ENCODE results near the gene HPCAL1.

HPCAL1 gene

DNA sequence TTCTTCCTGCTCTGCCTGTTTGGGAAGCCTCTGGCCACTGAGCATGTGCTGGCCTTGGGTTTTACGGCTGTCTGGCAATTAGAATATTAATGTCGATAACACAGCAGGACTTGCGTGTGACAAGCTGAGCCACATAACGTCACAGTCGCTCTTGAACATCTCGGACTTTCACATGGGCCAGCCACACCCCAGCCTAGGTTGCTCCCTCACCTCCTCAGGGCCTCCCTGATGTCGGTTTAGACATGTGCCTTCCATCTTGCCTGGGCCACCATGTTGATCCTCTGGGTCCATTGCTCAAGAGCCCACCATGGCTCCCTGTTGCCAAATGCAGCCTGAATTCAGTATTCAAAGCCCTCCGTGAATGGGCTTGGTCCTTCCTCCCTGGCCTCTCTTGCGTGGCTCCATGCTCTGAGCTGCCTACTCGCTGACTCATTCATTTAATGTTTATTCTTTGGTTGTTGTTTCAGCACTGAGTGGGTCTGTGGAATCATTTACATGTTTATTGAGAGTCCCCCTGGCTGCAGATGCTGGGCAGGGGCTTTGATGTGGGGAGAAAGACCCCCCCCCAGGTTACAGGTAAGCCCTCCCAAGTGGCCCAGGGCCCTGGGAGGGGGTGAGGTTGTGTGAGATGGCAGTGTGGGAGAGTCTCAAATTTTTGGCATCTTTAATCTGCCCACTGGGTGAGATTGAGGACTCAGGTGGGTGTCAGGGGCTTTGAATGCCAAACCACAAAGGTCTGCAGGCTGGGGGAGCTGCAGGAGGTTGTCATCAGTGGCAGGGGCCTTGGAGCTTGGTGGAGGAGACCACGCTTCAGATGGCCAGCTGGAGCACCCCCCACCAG is 83.4 kb downstream of the HPCAL1 start:
- no peak for DNase-seq (ENCODE audit: low spot score)

DNA sequence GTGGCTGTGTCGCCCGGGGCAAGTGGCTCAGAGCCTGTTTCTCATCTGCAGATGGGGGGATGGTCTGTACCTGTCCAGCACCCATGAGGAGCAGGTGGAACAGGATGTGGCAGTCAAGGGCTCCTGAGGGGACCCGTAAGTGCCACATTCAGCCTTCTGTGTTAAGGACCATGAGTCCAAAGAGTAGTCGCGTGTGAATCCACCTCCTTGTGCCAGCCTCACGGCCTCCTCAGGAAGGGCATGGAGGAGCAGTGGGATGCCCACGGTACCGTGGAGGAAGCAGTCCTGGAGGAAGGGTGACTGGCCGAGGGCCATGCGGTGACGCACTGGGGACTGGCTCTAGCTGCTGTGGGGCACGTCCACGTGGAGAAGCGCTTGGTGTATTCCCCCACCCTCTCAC is 84.3 kb downstream of the HPCAL1 start:
- no peak for DNase-seq (ENCODE audit: low spot score)

DNA sequence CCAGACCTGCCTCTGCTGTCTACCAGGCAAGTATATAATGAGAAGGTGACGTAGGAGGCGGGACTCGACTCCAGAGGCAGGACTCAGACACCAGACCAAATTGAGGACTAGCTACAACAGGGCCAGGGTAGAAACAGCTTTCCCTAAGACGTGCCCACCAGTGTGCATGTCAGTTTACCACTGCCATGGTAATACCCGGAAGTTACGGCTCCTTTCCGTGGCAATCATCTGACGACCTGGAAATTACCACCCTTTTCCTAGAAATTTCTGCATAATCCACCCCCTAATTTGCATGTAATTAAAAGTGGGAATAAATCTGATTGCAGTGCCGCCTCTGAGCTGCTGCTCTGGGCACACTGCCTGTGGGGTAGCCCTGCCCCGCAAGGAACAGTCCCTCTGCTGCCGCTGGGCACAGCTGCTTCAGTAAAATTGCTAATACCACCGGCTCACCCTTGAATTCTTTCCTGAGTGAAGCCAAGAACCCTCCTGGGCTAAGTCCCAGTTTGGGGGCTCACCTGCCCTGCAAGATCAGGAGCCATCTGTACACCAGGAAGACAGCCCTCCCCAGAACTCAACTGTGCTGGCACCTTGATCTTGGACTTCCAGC is 86.4 kb downstream of the HPCAL1 start:
- no peak for DNase-seq (ENCODE audit: low spot score)

DNA sequence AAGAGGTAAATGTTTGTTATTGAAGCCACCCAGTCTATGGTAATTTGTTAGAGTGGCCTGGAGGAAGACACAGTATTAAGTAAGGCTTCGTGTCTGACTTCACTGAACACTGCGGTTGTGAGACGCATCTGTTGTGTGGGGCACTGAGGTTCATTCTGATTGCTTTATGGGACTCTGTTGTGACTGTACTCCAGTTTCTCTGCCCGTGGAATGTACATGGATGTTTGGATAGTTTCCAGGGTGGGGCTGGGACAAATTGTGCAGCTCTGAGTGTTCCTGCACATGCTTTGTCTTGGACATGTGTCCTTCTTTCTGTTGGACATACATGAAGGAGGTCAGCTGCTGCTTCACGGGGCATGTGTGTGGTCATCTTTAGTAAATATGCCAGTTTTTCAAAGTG is 86.9 kb downstream of the HPCAL1 start:
- no peak for DNase-seq (ENCODE audit: low spot score)

DNA sequence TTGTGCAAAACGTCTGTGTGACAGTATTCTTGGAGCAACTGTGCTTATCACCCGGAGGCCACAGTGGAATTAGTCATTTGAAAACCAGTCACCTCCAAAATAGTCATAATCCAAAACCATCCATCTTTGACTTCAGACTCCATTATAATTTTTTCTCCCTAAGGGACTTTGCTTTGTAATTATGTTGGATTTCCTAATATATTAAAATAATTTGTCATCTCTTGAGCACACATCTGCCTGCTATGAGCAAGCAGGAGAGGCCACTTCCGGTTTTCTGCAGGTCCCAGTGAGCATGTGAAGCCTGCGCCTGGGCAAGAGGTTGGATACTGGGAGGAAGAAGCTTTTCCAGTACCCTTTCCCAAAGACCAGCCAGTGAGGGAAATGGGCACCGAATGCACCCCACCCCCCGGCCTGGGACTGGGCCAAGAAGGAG is 87.7 kb downstream of the HPCAL1 start:
- DNase-seq (ENCODE audit: low spot score): no peak

DNA sequence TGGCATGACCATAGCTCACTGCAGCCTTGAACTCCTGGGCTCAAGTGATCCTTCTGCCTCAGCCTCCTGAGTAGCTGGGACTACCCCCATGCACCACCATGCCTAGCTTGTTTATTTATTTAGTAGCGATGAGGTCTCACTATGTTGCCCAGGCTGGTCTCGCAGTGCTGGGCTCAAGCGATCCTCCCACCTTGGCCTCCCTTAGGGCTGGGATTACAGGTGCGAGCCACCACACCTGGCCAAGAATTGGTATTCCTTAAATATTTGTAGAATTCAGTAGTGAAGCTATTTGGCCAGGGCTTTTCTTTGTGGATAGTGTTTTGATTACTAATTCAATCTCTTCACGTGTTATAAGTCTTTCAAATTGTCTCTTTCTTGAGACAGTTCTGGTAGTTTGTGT is 89.4 kb downstream of the HPCAL1 start:
- DNase-seq (ENCODE audit: low spot score): no peak

DNA sequence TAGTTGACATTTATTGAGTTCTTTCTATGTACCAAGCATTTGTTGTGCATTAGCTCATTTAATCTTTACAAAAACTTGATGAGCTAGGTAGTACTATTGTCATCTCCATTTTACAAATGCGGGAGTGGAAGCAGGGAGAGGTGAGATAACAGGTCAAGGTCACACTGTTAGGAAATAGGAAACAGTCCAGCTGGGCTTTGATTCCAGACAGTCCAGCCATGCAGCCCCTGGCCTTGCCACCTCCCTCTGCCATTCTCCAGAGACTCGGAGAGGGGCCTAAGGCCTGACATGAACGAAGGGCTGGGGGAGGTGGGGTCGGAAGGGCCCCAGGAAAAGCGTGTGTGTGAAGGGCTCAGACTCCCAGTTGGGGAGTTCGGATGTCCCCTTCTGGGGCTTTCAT is 89.8 kb downstream of the HPCAL1 start:
- DNase-seq (ENCODE audit: low spot score): no peak

DNA sequence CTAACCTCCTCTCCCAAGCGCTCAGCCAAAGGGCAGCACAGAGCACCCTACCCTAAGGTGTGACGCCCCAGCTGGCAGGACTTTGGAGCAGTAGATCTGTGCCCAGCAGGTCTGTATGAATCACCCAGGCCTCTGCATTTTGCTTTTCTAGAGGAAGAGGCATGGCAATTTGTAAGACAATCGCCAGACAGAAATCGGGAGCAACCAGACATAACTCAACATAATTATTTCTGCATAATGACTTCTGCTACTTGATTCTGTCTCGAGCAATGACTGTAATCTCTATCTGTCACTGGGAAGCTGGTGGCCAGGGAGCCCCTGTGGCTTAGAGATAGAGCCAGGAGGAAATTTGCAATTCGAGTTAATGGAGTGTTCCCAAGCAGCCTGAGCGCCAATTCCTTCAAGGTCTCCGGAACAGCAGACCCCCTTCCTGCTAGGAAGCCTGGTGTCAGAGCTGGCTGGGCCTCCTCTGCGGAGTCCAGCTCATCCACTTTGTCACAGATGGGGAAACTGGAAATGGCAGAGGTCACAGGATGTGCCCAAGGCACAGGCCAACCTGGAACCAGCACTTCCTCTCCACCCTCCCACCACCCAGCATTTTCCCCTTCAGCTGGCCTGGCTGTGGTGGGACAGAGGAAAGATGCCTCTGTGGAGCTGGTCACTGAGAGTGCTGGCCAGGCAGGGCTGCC is 90.4 kb downstream of the HPCAL1 start:
- DNase-seq (ENCODE audit: low spot score): peak; percentile 57

DNA sequence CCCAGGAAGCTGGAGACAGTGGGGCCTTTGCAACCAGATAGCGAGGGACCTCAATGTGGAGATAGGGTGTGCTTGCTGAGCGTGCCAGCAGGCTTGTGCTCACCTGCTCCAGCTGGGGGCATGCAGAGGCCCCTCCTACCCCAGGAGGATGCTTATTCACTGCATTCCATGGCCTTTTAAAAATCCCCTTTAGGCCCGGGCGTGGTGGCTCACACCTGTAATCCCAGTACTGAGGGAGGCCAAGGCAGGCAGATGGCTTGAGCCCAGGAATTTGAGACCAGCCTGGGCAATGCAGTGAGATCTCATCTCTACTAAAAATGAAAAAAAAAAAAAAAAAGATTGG is 90.9 kb downstream of the HPCAL1 start:
- DNase-seq (ENCODE audit: low spot score): no peak

DNA sequence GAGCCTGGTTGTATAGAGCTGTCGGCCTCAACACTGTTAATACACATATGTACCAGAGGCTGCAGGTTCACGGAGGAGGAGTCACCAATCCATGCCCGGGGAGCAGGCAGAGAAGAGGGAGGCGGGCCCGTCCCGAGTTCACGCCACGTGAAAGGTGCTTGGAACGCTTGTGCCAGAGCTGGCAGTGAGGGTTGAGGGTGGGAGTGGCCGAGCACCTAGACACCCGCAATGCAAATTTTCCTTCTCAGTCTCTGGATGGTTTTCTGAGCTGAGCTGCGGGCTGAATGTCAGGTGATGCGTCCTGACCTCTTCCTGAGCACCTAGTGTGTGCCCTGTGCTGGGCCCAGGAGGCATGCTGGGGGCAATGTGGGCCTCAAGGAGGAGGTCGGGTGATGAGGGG is 93.2 kb downstream of the HPCAL1 start:
- DNase-seq (ENCODE audit: low spot score): no peak

DNA sequence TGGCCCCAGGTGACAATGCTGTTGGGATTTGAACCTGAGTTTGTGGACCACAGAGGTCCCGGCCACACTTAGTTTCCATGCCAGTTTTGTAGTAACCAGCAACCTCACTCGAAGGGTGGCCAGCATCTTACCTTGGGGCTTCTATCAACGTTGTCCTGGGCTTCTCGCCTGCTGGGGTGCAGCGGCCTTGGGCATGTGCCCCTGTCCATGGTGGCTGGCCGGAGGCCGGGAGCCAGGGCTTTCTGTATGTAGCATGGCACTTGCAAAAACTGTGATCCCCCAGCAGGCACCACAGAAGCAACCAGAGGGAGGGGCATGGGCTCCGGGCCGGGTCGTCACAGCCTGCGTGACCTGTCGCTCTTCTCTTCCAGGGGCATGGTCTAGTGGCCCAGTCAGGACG is 93.8 kb downstream of the HPCAL1 start:
- DNase-seq (ENCODE audit: low spot score): no peak

DNA sequence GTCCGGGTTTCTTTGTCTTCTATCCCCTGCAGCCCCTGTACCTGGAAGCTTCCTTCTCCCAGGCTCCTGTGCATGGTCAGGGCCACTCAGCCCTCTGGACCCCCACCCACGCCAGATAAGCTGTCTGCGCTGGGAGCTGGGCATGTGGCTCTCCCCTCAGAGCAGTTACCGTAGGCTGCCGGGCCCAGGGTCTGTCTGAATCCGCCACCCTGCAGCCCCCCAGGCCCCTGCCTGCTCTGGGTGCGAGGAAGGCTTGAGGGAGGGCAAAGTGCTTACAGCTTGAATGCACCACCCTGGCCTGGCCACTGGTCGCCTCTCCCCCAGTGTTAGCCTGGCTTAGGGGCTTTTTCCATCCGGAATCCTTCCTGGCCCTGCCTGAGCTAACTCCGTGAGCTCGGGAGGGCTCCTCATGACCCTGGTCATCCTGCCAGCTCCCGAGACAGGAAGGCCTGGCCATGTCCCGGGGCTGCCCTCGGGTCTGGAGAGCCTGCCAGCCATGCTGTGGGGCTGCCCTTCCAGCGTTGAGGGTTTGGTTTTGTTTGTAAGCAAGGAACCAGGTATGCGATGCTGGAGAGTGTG is 94.7 kb downstream of the HPCAL1 start:
- DNase-seq (ENCODE audit: low spot score): no peak

DNA sequence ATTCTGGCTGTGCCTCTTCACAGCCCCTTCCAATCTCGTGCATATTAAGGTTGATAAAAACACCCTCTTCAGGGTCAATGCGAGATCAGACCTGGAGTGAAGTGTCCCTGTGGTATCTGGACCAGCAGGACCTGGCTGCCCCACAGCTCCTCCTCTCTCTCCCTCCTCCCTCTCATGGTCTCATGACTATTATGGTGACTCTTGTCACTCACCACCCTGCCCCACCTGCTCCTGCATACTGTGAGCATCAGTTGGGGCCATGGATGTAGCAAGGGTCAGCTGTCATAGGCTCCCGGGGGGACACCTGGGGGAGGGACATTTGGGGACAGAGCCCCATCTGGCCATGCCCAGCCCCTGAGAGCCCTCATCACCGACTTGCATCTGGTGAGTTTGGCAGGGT is 95.2 kb downstream of the HPCAL1 start:
- DNase-seq (ENCODE audit: low spot score): no peak

DNA sequence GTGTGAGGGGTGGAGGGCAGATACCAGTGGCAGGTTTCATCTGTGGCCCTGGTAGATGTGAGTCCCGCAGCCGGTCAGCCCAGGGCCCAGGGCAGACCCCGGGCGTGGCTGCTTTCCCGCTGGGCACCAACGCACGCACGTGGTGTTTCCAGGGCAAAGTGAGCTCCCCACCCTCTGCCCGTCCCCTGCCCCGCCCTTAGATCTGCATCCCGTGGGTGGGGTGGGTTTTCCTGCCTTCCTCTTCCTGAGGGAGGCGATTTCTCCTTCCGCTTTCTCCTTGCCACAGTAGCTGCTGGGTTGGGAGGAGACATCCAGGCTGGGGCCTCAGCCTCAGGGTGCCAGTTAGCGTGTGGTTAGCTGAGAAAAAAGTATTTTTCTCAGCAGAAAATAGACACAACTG is 95.8 kb downstream of the HPCAL1 start:
- DNase-seq (ENCODE audit: low spot score): no peak

DNA sequence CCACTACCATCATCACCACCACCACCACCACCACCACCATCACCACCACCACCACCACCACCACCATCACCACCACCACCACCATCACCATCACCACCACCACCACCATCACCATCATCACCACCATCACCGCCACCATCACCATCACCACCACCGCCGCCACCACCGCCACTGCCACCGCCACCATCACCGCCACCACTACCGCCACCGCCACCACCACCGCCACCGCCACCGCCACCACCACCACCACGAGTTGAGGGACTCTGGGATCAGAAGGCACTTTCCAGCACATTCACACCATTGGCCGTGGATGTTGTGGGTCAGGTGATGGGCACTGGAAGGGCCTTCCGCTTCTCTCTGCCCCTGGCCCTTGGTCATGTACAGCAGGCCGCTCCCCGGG is 96.7 kb downstream of the HPCAL1 start:
- DNase-seq (ENCODE audit: low spot score): no peak

DNA sequence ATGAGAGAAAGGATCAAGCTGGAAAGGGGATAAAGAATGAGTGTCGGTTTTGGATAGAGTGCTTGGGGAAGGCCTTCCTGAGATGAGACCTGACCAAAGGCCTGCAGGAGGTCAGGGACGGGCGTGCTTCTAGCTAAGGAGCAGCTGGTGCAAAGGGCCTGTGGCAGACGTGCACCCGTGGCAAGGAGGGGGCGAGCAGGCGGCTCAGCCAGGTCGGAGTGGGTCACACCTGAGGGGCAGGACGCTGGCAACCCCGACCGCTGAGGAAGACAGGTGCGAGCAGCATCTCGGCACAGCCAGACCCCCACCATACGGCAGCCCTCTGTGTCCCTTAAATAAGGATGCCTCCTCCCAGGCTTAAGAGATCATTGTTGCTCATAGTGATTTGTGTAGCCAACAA is 97.3 kb downstream of the HPCAL1 start:
- DNase-seq (ENCODE audit: low spot score): no peak

DNA sequence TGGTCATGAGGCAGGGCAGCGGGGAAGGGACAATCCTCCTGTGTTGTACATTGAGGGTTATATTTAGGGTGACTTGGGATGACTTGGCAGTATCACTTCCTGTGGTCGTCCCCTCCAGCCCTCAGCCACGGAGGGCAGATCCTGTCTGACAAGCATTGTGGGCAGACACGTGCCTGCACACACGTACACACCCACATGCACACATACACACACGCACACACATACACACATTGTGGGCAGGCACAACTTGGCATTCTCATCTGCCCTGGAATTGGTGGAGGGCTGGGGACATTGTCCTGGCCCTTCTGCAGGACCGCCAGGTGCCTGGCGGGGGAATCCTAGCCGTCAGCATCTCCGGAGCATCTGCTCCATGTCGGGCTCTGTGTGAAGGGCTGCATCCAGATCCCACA is 97.9 kb downstream of the HPCAL1 start:
- no peak for DNase-seq (ENCODE audit: low spot score)

DNA sequence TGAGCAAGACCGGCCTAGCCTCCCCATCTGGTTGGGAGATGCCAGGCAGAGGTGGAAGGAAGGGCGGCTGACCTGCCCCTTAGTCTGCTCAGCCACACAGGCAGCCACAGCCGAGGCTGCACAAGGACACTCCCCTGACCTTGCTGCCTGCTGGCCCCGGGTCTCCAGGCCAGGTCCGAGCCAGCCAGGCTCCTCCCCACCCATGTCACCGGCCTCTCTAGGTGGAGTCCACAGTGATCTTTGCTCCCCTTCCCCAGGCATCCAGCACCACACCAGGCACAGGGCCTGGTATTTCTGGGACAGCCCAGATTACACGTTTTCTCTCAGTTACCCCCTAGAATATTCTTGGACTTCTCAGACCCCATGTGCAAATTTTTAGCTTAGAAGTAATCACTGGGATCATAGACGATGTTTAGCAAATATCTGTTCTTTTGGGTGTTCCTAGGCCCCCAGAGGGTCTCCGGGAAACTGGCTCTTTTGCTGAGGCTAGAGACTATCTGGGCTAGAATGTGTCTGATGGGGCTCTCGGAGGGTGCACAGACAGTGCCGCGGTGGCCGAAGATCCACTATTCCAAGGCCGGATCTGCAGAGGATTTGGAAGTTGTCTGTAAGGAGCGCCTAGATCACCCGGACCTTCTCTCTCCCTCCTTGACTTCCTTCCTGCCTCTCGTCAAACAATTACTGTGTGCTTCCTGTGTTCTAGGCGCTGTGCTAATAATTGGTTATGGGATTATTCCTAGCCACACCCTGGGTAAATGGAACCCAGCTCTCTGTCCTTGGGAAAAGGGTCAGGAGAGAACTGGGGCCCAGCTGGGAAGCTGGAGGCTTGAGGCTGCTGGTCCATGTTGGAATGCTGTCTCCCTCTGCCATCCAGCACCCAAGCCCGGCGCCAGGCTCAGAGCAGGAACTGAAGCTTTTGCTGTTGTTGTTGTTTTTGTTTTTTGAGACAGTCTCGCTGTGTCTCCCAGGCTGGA is 98.6 kb downstream of the HPCAL1 start:
- no peak for DNase-seq (ENCODE audit: low spot score)

DNA sequence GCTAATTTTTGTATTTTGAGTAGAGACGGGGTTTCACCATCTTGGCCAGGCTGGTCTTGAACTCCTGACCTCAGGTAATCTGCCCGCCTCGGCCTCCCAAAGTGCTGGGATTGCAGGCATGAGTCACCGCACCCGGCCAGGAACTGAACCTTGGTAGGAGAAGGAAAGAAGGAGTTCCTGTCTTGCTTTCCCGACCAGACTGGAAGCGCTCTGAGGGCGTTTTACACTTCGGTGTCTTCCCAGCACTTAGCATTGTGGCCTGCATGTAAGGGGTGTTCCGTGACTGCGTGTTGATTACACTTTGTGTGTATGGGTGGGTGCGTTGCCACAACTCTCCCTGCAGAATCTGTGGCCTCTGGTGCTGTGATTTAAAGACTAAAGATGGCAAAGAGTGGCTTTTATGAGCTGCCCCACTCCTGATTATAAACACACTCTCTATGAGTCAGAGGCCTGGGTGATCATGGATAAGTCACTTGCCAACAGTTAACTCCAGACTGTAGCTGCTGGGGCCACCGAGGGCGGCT is 99.4 kb downstream of the HPCAL1 start:
- no peak for DNase-seq (ENCODE audit: low spot score)

DNA sequence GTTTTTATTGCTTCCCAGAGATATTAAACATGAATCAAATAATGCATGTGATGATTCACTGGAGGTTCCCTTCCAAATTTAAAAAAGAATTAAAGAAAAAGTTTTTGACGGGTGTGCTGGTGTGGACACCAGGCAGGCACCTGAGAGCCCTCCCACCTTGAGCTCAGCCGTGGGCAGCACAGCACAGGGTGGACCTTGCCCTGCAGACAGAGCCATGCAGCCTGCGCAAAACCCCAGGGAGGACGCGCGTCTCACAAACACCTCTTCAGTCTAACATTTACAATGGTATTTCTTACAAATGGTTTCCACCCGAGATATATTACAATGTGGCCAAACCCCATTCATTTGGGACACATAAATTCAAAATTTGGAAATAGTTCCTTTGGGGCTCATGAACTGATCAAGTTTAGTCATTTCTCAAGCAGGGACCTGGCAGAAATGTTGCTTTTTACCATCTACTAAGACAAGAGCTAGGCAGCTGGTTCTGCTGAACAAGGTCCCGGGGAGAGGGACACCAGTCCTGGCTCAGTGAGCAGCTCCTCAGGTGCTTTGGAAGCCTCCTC is 100.0 kb downstream of the HPCAL1 start:
- no peak for DNase-seq (ENCODE audit: low spot score)

Data from SK-N-DZ (cell line).